Choroid plexus epithelial cell (primary cell): ENCODE data around the gene FRS3.

ENCODE experiments used
- DNase-seq: peaks from one replicate; pipeline ENCODE4 v3.0.0-alpha.2; 2010; ENCODE audit warnings: low read depth
- H3K4me3 ChIP-seq: 2 replicates; pipeline ENCODE4 v1.5.1; 2011; ENCODE audit warnings: low read depth, mild to moderate bottlenecking, control low read depth, low read length, moderate library complexity
- TF ChIP-seq, protein P1 (sequence below): conservative IDR thresholded peaks from 2 replicates; pipeline ENCODE4 v1.5.1; 2011; ENCODE audit warnings: low read depth, mild to moderate bottlenecking, control low read depth, inconsistent platforms, low read length, moderate library complexity

Gene FRS3

DNA sequence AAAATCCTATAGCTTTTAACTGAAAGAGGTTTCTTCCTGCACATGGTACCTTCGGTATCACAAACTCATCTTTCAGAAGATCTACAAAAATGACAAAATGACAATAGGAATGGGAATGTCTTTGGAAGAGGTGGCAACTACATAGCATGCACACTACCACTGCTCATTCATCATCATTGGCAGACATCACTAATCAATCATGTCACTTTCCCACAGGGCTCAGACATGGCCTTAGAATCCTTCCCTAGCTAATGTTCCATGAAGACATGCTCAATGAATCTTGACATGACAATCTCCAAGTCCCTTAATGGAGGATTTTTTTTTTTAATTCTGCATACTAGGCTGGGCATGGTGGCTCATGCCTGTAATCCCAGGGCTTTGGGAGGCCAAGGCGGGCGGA, 29.3 kb downstream of the FRS3 start:
- TF ChIP-seq, protein P1, sequence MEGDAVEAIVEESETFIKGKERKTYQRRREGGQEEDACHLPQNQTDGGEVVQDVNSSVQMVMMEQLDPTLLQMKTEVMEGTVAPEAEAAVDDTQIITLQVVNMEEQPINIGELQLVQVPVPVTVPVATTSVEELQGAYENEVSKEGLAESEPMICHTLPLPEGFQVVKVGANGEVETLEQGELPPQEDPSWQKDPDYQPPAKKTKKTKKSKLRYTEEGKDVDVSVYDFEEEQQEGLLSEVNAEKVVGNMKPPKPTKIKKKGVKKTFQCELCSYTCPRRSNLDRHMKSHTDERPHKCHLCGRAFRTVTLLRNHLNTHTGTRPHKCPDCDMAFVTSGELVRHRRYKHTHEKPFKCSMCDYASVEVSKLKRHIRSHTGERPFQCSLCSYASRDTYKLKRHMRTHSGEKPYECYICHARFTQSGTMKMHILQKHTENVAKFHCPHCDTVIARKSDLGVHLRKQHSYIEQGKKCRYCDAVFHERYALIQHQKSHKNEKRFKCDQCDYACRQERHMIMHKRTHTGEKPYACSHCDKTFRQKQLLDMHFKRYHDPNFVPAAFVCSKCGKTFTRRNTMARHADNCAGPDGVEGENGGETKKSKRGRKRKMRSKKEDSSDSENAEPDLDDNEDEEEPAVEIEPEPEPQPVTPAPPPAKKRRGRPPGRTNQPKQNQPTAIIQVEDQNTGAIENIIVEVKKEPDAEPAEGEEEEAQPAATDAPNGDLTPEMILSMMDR = no peak
- DNase-seq = no peak
- H3K4me3 ChIP-seq = no peak overlapping the region

DNA sequence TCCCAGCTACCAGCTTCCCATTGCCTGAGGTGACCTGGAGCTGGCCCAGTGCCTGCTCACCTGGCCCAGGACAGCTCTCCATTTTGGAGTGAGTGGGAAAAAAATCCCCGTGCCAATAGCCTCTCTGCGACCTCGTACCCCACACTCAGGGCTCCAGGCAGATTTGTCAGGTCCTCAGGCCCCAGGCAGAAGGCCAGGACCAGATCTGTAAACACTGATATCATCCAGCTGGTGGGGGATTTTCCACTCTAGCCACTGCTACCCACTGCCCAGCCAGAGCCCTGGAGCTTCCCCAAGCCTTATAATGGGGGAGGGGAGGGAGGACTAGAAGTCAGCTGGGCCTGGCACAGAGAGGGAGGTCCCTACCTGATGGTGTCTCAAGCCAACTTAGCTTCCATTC, 31.2 kb downstream of the FRS3 start:
- no peak for DNase-seq
- TF ChIP-seq, protein P1 = no peak

DNA sequence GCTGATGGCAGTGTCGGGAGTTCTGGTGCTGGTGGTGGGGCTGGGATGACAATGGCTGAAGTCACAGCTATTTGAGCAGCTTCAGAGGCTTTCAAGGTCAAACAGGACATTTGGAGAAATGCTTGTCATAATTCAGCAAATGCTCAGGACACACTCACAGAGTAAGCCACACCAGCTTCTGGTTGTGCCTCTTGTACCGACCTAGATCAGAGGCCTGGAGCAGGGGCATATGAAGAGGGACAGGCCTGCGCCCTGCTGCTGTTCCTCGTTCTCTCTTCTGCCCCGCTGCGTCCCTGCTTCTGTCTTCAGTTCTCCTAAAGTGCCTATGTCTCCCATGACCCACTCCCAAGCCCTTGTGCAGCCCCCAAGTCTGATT, 31.6 kb downstream of the FRS3 start:
- no peak overlapping the region for H3K4me3 ChIP-seq
- no peak for DNase-seq
- TF ChIP-seq, protein P1 = no peak

More for the DNA sequence above, 31.2 kb downstream of the FRS3 start:
- H3K4me3 ChIP-seq = no peak overlapping the region

DNA sequence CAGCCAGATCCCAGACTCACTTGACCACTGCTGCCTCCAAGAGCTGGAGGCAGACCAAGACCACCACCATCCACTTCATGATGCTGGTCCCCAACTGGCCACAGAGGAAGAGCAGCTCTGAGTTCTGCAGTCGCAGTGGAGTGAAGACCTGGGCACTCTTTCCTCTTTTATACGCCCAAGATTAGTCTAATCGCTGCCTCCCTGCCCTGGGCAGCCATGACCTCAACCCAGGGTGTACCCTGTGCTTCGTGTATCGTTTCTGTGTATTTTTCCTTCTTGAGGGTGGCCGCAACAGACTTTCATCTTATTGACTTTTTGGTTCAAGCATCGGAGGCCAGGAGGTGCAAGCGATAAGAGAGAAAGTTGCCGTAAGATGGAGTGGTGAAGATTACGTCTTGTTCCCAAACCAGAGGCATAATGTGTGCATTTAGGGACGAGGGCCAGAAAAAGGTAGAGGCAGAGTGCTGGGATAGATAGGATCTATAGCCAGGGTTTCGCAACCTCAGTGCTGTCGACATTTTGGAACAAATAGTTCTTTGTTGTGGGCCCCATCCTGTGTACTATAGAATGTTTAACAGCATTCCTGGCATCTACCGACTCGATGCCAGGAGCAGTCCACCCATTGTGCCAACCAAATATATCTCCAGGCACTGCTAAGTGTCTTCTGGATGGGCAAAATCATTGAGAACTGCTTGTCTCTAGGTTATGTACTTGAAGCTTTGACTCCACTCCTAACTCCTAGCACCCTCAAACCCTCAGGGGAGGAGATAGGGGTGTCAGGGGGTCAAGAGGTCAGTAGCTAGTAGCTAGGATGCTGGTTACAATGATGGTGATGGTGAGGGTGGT, 32.2 kb downstream of the FRS3 start, which contains the start of gene PGC:
Gene PGC (minus strand): TSS at position 142 of the 846 bp plus-strand sequence. CDS start 63 bp downstream, at position 79.
- DNase-seq = no peak
- TF ChIP-seq, protein P1 = no peak
- no peak within 1 kb of the TSS for H3K4me3 ChIP-seq

DNA sequence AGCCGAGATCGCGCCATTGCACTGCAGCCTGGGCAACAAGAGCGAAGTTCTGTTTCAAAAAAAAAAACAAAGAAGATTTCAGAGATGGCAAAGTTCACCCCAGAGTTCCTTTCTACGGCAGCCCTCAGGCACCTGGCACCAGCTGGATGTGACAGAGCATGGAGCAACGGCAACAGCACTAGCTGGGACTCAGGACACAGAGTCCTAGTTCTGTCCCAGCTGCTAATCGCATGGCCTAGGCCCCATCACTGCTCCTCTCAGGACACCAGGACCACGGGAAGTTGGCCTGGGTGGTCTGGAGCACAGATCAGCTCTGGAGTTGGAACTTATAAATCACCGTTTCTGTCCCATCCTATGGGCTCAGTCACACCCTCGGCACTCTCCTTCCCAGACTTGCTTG, 33.6 kb downstream of the FRS3 start:
- H3K4me3 ChIP-seq = no peak overlapping the region
- TF ChIP-seq, protein P1 = no peak
- no peak for DNase-seq

DNA sequence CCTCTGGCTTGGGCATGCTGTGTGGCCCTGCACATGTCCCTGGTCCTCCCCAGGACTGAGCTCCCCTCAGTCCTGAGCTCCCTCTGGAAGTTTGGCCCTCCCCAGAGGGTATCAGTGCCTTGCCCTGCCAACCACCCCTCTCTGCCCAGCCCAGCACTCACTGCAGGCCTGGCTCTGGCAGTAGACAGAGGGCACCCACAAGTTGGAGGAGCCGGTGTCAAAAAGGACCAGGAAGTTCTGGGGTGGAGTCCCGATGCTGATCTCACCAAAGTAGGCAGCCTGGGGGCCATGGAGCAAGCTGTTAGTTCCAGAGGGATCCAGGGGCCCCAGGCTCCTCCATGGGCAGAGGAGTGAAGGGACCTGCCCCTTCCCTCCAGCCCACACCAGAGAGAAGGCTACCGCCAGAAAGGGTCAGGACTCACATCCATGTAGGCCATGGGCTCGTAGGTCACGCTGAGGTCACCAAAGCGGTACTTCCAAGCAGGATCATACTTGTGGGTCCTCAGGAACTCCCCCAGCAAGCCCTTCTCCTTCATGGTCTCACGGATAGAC, 35.4 kb downstream of the FRS3 start:
- DNase-seq = no peak
- TF ChIP-seq, protein P1 = no peak
- H3K4me3 ChIP-seq = no peak overlapping the region
